Immature natural killer cell (primary cell): Measurements from ENCODE around the gene C1D. TPM values are rescaled to one million over a fixed set of nuclear protein-coding genes. Genes with fewer than 3 reads are reported as not detected.
"Not testable (repeated sequence)": the region's sequence is repeated elsewhere in the genome, so short reads cannot be mapped to it uniquely, and the experiment has no call there.

Experiments used
- DNase-seq, 3 donors: peaks; one replicate each; pipeline ENCODE4 v3.0.0; 2022; ENCODE audit warnings: mixed read lengths in 1 of 3
- H3K27ac Mint-ChIP-seq, 6 donors: one replicate each; pipeline ENCODE4 v1.8.0; 2020; ENCODE audit warnings: mixed read lengths in 6 of 6, mild to moderate bottlenecking in 5 of 6, inconsistent platforms in 4 of 6, moderate library complexity in 3 of 6
- H3K27me3 Mint-ChIP-seq, 3 donors: one replicate each; pipeline ENCODE4 v1.8.0; 2020 to 2021; ENCODE audit warnings: low read depth in 3 of 3, mild to moderate bottlenecking in 3 of 3, mixed read lengths in 3 of 3, moderate library complexity in 3 of 3, inconsistent platforms in 1 of 3
- H3K36me3 Mint-ChIP-seq, 3 donors: one replicate each; pipeline ENCODE4 v1.8.0; 2020; ENCODE audit warnings: mixed read lengths in 3 of 3, inconsistent platforms in 2 of 3, mild to moderate bottlenecking in 2 of 3
- H3K4me1 Mint-ChIP-seq, 2 donors: one replicate each; pipeline ENCODE4 v1.8.0; 2020; ENCODE audit warnings: inconsistent platforms in 2 of 2, mild to moderate bottlenecking in 2 of 2, mixed read lengths in 2 of 2, moderate library complexity in 1 of 2
- H3K4me3 Mint-ChIP-seq, 5 donors: one replicate each; pipeline ENCODE4 v1.8.0; 2020; ENCODE audit warnings: mild to moderate bottlenecking in 5 of 5, mixed read lengths in 5 of 5, inconsistent platforms in 3 of 5, moderate library complexity in 3 of 5
- H3K9me3 Mint-ChIP-seq, 6 donors: one replicate each; pipeline ENCODE4 v1.8.0; 2020; ENCODE audit warnings: mild to moderate bottlenecking in 6 of 6, mixed read lengths in 6 of 6, inconsistent platforms in 4 of 6, moderate library complexity in 3 of 6
- polyA plus RNA-seq, 3 donors: library from polyadenylated mRNA; unstranded; fragments of 300-500 nt; fragmentation: Illumina TruSeq; gene quantifications; one replicate each; pipeline ENCODE4 v1.2.3, GENCODE V29; 2021

C1D gene
- polyA plus RNA-seq, 3 donors from 2014 or later, result 5.1 to 48.6 (median 32.2) TPM

DNA sequence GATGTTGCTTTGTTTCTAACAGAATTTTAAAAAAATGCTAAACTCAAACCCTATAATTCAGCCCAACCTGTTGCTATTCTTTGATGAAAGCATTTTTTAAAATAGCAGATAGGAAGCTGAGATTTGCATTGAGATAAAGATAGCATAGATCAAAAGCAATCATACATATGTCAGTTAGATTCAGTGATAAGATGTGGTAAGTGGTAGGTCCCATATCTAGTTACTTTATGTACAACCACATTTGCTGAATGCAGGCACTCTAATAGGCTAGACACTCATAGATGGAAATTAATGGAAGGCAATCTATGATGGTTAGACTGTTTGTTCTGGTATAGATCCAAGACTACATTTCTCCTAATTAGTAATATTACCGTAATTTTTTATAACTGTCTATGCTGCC, 27.2 kb upstream of the C1D start:
- Mint-ChIP-seq H3K27ac (no peak overlapping the region), H3K36me3 (peaks cover 0 to 3% (median 0%) of the 10 kb centered on the region in 3 donors), H3K27me3 (peaks cover 2 to 4% (median 2%) of the 10 kb centered on the region in 3 donors), H3K4me3 (no peak overlapping the region), H3K9me3 (no peaks in the 10 kb centered on the region), H3K4me1 (peaks cover under 1 to 7% of the 10 kb centered on the region in 2 donors)
- no peak for DNase-seq

DNA sequence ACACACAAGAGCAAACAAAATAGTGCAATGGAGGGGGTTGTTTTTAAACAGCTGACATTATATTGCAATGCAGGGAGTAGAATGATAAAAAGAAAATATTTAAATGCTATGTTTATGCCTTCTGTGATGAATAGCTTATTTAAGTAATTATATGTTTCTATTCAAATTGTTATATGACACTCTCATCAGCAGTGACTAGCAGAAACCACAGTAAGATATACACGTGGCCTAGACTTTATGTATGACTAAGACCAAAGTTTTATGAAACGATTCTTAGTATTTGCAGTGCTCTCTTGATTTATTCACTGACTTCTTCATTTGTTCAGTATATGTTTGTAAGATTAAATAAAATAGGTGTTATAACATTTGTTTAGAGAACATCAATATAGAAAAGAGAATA, 26.1 kb upstream of the C1D start:
- no peaks in the 10 kb centered on the region for H3K4me1 Mint-ChIP-seq
- H3K4me3 Mint-ChIP-seq, result no peak overlapping the region
- no peak for DNase-seq
- peaks cover 0 to 3% (median 0%) of the 10 kb centered on the region in 3 donors for H3K36me3 Mint-ChIP-seq
- peaks cover 2% of the 10 kb centered on the region in 3 donors for H3K27me3 Mint-ChIP-seq
- H3K27ac Mint-ChIP-seq, result no peak overlapping the region
- no peaks in the 10 kb centered on the region for H3K9me3 Mint-ChIP-seq

DNA sequence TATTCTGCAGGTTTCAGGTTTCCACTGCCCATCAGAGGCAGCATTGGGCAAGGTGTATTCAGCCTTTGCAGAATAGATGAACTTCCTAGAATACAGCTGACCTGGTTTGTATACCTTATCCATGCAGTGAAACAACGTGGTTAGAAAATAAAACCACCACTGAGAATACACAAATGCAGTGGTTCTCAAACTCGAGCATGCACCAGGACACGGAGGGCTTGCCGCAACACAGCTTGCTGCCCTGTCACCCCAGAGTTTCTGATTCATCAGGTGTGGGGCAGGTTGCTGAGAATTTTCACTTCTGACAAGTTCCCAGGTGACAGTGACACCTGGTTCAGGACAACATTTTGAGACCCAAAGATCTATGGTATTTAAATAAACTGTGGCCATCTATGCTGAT, 23.4 kb upstream of the C1D start:
- Mint-ChIP-seq H3K27ac (no peak overlapping the region), H3K27me3 (peaks cover 2% of the 10 kb centered on the region in 3 donors), H3K9me3 (no peaks in the 10 kb centered on the region), H3K4me3 (no peak overlapping the region), H3K4me1 (no peaks in the 10 kb centered on the region), H3K36me3 (peaks cover 0 to 3% (median 0%) of the 10 kb centered on the region in 3 donors)
- DNase-seq, result no peak

DNA sequence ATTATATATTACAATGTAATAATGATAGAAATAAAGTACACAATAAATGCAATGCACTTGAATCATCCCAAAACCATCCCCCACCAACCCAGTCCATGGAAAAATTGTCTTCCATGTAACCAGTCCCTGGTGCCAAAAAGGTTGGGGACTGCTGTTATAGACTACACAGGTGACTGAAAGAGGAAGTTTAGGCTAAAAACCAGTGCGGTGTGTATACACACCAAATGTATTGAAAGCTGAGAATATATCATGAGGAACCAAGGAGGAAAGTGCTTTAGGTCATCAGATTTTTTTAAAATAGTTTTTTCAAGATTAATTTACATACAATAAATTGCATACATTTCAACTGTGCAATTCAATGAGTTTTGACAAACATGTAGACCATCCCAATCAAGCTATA, 20.5 kb upstream of the C1D start:
- H3K4me3 Mint-ChIP-seq, result no peak overlapping the region
- DNase-seq, result no peak
- no peaks in the 10 kb centered on the region for H3K4me1 Mint-ChIP-seq
- H3K27me3 Mint-ChIP-seq, result peaks cover 2% of the 10 kb centered on the region in 3 donors
- peaks cover 0 to 3% (median 0%) of the 10 kb centered on the region in 3 donors for H3K36me3 Mint-ChIP-seq
- H3K9me3 Mint-ChIP-seq, result no peaks in the 10 kb centered on the region
- no peak overlapping the region for H3K27ac Mint-ChIP-seq

DNA sequence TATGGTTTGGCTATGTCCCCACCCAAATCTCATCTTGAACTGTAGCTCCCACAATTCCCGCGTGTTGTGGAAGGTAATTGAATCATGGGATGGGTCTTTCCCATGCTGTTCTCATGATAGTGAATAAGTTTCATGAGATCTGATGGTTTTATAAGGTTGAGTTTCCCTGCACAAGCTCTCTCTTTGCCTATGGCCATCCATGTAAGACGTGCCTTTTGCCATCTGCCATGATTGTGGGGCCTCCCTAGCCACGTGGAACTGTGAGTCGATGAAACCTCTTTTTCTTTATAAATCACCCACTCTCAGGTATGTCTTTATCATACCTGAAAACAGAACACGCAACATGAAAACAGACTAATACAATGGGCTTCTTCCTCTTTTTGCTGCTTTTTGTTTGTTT, 11.2 kb upstream of the C1D start:
- Mint-ChIP-seq H3K36me3 (no peaks in the 10 kb centered on the region), H3K4me1 (no peaks in the 10 kb centered on the region), H3K27ac (no peak overlapping the region), H3K9me3 (no peaks in the 10 kb centered on the region), H3K27me3 (peaks cover 0 to 3% (median 0%) of the 10 kb centered on the region in 3 donors), H3K4me3 (no peak overlapping the region)
- no peak for DNase-seq

DNA sequence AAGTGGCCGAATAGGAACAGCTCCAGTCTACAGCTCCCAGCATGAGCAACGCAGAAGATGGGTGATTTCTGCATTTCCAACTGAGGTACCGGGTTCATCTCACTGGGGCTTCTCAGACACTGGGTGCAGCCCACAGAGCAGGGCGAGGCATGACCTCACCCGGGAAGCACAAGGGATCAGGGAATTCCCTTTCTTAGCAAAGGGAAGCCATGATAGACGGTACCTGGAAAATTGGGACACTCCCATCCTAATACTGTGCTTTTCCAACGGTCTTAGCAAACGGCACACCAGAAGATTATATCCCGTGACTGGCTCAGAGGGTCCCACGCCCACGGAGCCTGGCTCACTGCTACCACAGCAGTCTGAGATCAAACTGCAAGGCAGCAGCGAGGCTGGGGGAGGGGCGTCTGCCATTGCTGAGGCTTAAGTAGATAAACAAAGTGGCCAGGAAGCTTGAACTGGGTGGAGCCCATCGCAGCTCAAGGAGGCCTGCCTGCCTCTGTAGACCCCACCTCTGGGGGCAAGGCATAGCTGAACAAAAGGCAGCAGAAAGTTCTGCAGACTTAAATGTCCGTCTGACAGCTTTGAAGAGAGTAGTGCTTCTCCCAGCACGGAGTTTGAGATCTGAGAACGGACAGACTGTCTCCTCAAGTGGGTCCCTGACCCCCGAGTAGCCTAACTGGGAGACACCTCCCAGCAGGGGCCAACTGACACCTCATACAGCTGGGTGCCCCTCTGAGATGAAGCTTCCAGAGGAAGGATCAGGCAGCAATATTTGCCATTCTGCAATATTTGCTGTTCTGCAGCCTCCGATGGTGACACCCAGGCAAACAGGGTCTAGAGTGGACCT, 1.2 kb upstream of the C1D start:
- Mint-ChIP-seq H3K27ac (peak overlapping the region in 2 of 6 donors; percentile 98 to 99), H3K4me3 (peak overlapping the region in 2 of 5 donors; percentile 94 to 96), H3K4me1 (peaks cover 20 to 46% of the 10 kb centered on the region in 2 donors), H3K27me3 (peaks cover 8 to 14% (median 8%) of the 10 kb centered on the region in 3 donors)
- DNase-seq, H3K9me3 Mint-ChIP-seq, H3K36me3 Mint-ChIP-seq: not testable (repeated sequence)

DNA sequence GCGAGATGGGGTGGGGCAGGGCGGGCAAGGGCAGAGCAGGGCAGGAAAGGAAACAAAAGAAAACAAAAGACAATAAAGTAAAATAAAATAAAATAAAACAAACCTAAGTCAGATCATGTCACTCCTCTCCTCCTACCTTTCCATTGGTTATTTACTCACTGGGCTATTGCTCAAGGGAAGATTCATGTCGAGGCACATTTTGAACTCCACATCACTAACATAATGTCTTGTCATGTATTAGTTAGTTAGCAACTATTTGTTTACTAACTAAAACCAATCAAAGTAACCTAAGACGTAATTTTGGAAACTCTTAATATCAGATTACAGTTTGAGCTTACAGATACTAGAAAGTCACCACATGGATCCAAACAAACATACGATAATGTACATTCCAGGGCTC, 2.2 kb downstream of the C1D start:
- peak overlapping the region in 3 of 5 donors; percentile 0 to 27 (median 6) for H3K4me3 Mint-ChIP-seq

DNA sequence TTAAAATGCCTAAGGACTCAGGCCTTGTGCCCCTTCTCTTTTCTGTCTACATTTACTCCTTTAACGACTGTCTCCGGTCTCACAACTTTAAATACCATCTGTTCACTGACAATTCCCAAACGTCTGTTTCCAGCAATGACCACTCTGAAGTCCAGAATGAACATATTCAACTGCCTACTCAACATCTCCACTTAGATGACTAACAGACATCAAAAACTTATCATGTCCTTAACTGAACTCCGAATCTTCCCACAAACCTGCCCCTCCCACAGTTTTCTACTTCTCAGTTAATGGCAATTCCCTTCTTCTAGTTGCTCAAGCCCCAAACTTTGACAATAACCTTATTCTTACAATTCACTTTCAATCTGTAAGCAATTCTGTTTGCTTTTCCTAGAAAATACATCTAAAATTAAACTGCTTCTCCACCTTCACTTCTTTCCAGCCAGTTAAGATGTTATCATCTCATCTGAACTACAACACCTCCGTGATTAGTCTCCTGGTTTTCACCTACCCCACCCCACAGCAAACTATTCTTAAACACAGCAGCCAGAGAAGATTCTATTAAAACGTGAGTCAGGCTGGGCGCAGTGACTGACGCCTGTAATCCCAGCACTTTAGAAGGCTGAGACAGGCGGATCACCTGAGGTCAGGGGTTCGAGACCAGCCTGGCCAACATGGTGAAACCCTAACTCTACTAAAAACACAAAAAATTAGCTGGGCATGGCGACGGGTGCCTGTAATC, 2.8 kb downstream of the C1D start:
- H3K4me3 Mint-ChIP-seq, result peak overlapping the region in 2 of 5 donors; percentile 8 to 26
- H3K9me3 Mint-ChIP-seq, result no peaks in the 10 kb centered on the region
- peak overlapping the region in 4 of 6 donors; percentile 5 to 58 (median 32) for H3K27ac Mint-ChIP-seq
- H3K4me1 Mint-ChIP-seq, result peaks cover 34 to 72% of the 10 kb centered on the region in 2 donors
- H3K27me3 Mint-ChIP-seq, result peaks cover 5 to 7% (median 6%) of the 10 kb centered on the region in 3 donors
- DNase-seq, result no peak
- H3K36me3 Mint-ChIP-seq, result no peaks in the 10 kb centered on the region

More for the DNA sequence above, 2.2 kb downstream of the C1D start:
- Mint-ChIP-seq H3K27ac (peak overlapping the region in 1 of 6 donors; percentile 13), H3K9me3 (no peaks in the 10 kb centered on the region), H3K4me1 (peaks cover 30 to 65% of the 10 kb centered on the region in 2 donors), H3K27me3 (peaks cover 6 to 8% (median 7%) of the 10 kb centered on the region in 3 donors), H3K36me3 (no peaks in the 10 kb centered on the region)
- no peak for DNase-seq

DNA sequence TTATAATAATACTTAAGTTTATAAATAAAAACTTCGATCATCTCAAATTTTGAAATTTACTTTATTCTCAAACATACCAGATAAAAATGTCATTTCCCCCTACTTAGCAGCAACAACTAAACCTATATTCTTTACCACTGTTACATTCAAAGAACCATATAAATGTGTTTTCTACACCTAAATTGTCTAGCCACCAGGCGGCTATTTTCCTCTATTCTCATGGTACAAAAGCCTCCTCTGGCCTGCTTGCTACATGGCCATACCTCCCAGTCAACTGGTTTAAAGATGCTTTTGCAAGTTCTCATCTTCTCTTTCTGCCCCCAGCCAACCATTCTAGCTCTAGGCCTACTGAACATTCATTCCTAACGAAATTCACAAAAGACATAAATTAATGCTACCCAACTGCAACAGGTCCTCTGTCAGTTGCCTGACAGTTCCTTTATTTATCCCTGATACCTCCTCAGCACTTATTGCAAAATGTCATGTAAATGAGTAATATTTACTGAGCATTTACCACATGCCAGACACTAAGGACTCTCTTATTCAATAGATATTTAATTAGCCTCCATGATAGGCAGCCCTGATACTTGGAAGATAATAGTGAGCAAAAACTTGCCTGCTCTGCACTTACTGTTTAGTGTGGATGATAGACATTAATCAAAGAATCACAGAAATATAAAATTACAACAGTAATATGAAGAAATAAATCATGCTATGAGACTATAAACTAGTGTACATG, 5.0 kb downstream of the C1D start:
- Mint-ChIP-seq H3K4me1 (peaks cover 50 to 83% of the 10 kb centered on the region in 2 donors), H3K27ac (peak overlapping the region in 2 of 6 donors; percentile 10 to 13), H3K36me3 (no peaks in the 10 kb centered on the region), H3K9me3 (no peaks in the 10 kb centered on the region), H3K4me3 (no peak overlapping the region), H3K27me3 (peaks cover 1 to 5% (median 4%) of the 10 kb centered on the region in 3 donors)
- DNase-seq, result no peak

DNA sequence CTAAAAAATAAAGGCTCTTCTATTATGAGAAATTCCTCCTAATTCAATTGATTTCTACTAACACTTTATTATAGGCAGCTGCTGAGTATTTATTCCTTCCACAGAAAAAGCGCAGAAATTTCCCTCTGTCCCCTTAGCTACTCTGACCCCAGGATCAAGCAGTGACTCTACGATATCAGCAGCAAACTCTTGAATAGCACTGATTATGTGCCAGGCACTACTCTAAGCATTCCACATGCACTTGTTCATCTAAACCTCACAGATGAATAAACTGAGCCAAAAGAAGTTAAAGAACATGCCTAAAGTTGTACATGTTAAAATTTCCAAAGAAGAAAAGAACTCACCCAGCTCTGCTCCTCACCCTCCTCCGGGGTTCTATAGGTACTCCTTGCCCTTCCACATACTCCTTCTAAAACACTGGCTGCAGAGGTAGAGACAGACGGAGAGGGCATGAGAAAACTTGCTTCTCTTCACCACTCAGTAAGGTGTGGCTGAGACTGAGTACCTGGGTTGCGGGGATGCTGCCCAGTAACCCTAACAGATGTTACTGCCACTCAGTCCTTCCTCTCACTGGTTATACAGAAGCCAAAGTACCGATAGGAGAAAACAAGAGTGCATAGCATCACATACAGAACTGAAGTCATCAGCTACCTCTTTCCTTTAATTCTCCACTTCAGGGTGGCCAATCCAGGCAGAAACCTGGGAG, 9.9 kb downstream of the C1D start:
- Mint-ChIP-seq H3K4me1 (peaks cover 47 to 75% of the 10 kb centered on the region in 2 donors), H3K4me3 (no peak overlapping the region), H3K27ac (peak overlapping the region in 1 of 6 donors; percentile 2)

DNA sequence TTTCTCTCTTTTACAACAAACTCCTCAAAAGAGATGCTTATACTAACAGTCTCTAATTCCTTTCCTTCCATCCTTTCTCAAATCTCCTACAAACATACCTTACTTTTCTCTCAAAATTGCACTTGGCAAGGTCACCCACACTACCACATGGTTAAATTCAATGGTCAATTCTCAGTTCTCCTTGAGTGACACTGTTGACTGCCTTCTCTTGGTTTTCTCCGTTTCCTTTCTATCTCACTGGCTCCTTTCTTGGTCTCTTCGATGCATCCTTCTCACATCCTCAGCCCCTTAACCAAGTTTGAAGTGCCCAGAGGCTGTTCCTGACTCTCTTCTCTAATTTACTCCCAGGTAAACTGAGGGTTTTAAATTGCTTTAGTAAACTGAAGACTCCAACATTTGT, 12.5 kb downstream of the C1D start:
- Mint-ChIP-seq H3K9me3 (no peaks in the 10 kb centered on the region), H3K27me3 (no peaks in the 10 kb centered on the region), H3K27ac (peak overlapping the region in 3 of 6 donors; percentile 3 to 31 (median 7)), H3K36me3 (peaks cover 0 to 3% (median under 1%) of the 10 kb centered on the region in 3 donors), H3K4me3 (no peak overlapping the region), H3K4me1 (peaks cover 45 to 75% of the 10 kb centered on the region in 2 donors)
- DNase-seq, result no peak

More for the DNA sequence above, 9.9 kb downstream of the C1D start:
- DNase-seq, result no peak
- no peaks in the 10 kb centered on the region for H3K27me3 Mint-ChIP-seq
- H3K36me3 Mint-ChIP-seq, result no peaks in the 10 kb centered on the region
- H3K9me3 Mint-ChIP-seq, result no peaks in the 10 kb centered on the region

DNA sequence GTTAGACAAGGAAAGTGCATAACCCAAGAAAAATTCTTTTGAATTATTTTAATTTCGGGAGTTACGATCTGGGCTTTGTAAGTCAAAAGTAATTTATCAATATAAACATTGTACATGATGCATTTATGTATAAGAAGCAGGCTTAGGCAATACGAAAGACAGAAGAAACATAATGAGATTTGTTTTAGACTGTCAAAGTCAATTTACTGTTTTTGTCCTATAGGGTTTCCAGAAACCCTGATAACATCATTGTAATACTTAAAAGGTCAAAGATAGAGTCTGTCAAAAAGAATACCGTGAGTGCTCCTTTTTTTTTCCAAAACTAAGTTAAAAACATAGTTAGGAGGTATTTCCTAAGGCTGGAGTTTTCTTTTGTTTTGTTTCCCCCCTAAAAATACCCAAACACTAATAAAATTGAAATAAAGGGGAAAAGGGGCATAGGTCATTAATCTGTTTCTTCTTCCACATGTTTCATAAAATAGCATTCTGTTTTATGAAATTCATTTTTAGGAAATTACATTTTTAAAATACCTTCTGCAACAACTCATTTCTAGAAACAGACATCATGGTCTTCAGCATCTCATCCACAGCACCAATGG, 16.1 kb downstream of the C1D start:
- H3K4me1 Mint-ChIP-seq, result peaks cover 19 to 45% of the 10 kb centered on the region in 2 donors
- H3K27me3 Mint-ChIP-seq, result peaks cover 0 to 2% (median 0%) of the 10 kb centered on the region in 3 donors
- peak overlapping the region in 1 of 6 donors; percentile 12 for H3K27ac Mint-ChIP-seq
- no peak overlapping the region for H3K4me3 Mint-ChIP-seq
- no peak for DNase-seq
- H3K36me3 Mint-ChIP-seq, result peaks cover 4 to 21% (median 6%) of the 10 kb centered on the region in 3 donors
- H3K9me3 Mint-ChIP-seq, result no peaks in the 10 kb centered on the region
